Measurements from ENCODE around the gene PPID. TPM values are rescaled to one million over a fixed set of nuclear protein-coding genes. Genes with fewer than 3 reads are reported as not detected.

The PPID gene
- total RNA-seq, 1 donor from 2014 or later, result 27.8 TPM

GRCh38 chr4:158724637-158725036 is 1.4 kb upstream of the PPID start:
- Mint-ChIP-seq H3K36me3 (ENCODE audit: low read depth, unreplicated experiment) (peaks cover 2% of the 10 kb centered on the region), H3K4me3 (ENCODE audit: unreplicated experiment) (no peak overlapping the region), H3K9me3 (ENCODE audit: unreplicated experiment) (no peaks in the 10 kb centered on the region), H3K4me1 (ENCODE audit: low read depth, unreplicated experiment) (peaks cover 3% of the 10 kb centered on the region), H3K27me3 (ENCODE audit: low read depth, unreplicated experiment) (peaks cover 6% of the 10 kb centered on the region), H3K27ac (ENCODE audit: unreplicated experiment) (no peak overlapping the region)
- DNase-seq (ENCODE audit: low read depth) (no peak), FAIRE-seq (peak; percentile 9)
- Histone ChIP-seq H3K4me1 (ENCODE audit: insufficient read depth, low read length) (peaks cover 9% of the 10 kb centered on the region), H3K36me3 (ENCODE audit: insufficient read depth, low read length) (peaks cover 13% of the 10 kb centered on the region), H3K9ac (ENCODE audit: low read length) (no peak overlapping the region), H4K20me1 (ENCODE audit: insufficient read depth, low read length) (peaks cover 4% of the 10 kb centered on the region), H3K9me3 (ENCODE audit: insufficient read depth, low read depth, low read length) (no peaks in the 10 kb centered on the region), H3K4me3 (ENCODE audit: insufficient read depth, low read depth, low read length) (no peak overlapping the region), H3K27me3 (ENCODE audit: insufficient read depth, low read length) (peaks cover 5% of the 10 kb centered on the region), H3K27ac (ENCODE audit: low read depth, low read length) (no peak overlapping the region), H2AFZ (ENCODE audit: low read depth, low read length) (no peak overlapping the region), H3K4me2 (ENCODE audit: low read length) (no peak overlapping the region), H3K79me2 (ENCODE audit: insufficient read depth, low read length) (peaks cover 31% of the 10 kb centered on the region)
- TF ChIP-seq EZH2 (IDR thresholded peaks at IDR 0.05; ENCODE audit: insufficient read depth, low read length) (no peak), CTCF (IDR thresholded peaks at IDR 0.05; ENCODE audit: insufficient read depth, low read depth, low read length) (no peak)

GRCh38 chr4:158722291-158722916 is 792 bp downstream of the PPID start:
- TF ChIP-seq EZH2 (IDR thresholded peaks at IDR 0.05; ENCODE audit: insufficient read depth, low read length) (no peak), CTCF (IDR thresholded peaks at IDR 0.05; ENCODE audit: insufficient read depth, low read depth, low read length) (no peak)
- Histone ChIP-seq H3K9ac (ENCODE audit: low read length) (peak overlapping the region; percentile 95), H2AFZ (ENCODE audit: low read depth, low read length) (peak overlapping the region; percentile 93), H4K20me1 (ENCODE audit: insufficient read depth, low read length) (peaks cover 7% of the 10 kb centered on the region), H3K27me3 (ENCODE audit: insufficient read depth, low read length) (no peaks in the 10 kb centered on the region), H3K4me2 (ENCODE audit: low read length) (peak overlapping the region; percentile 94), H3K4me3 (ENCODE audit: insufficient read depth, low read depth, low read length) (peak overlapping the region; percentile 89), H3K9me3 (ENCODE audit: insufficient read depth, low read depth, low read length) (no peaks in the 10 kb centered on the region), H3K4me1 (ENCODE audit: insufficient read depth, low read length) (peaks cover 9% of the 10 kb centered on the region), H3K36me3 (ENCODE audit: insufficient read depth, low read length) (peaks cover 32% of the 10 kb centered on the region), H3K27ac (ENCODE audit: low read depth, low read length) (peak overlapping the region; percentile 95), H3K79me2 (ENCODE audit: insufficient read depth, low read length) (peaks cover 40% of the 10 kb centered on the region)
- Mint-ChIP-seq H3K27ac (ENCODE audit: unreplicated experiment) (peak overlapping the region; percentile 84), H3K9me3 (ENCODE audit: unreplicated experiment) (no peaks in the 10 kb centered on the region), H3K4me1 (ENCODE audit: low read depth, unreplicated experiment) (peaks cover 3% of the 10 kb centered on the region), H3K4me3 (ENCODE audit: unreplicated experiment) (peak overlapping the region; percentile 94), H3K27me3 (ENCODE audit: low read depth, unreplicated experiment) (no peaks in the 10 kb centered on the region), H3K36me3 (ENCODE audit: low read depth, unreplicated experiment) (peaks cover 4% of the 10 kb centered on the region)
- DNase-seq (ENCODE audit: low read depth) (peak; percentile 56), FAIRE-seq (no peak)

GRCh38 chr4:158721680-158722079 is 1.5 kb downstream of the PPID start:
- DNase-seq (ENCODE audit: low read depth) (no peak), FAIRE-seq (no peak)
- peaks cover 9% of the 10 kb centered on the region for H3K4me1 ChIP-seq (ENCODE audit: insufficient read depth, low read length)
- no peak overlapping the region for H3K27ac Mint-ChIP-seq (ENCODE audit: unreplicated experiment)
- peaks cover 7% of the 10 kb centered on the region for H4K20me1 ChIP-seq (ENCODE audit: insufficient read depth, low read length)
- no peak overlapping the region for H2AFZ ChIP-seq (ENCODE audit: low read depth, low read length)
- H3K4me2 ChIP-seq (ENCODE audit: low read length), result peak overlapping the region; percentile 94
- H3K4me1 Mint-ChIP-seq (ENCODE audit: low read depth, unreplicated experiment), result peaks cover 3% of the 10 kb centered on the region
- H3K9ac ChIP-seq (ENCODE audit: low read length), result no peak overlapping the region
- no peaks in the 10 kb centered on the region for H3K9me3 ChIP-seq (ENCODE audit: insufficient read depth, low read depth, low read length)
- peaks cover 37% of the 10 kb centered on the region for H3K36me3 ChIP-seq (ENCODE audit: insufficient read depth, low read length)
- peaks cover 4% of the 10 kb centered on the region for H3K36me3 Mint-ChIP-seq (ENCODE audit: low read depth, unreplicated experiment)
- H3K27ac ChIP-seq (ENCODE audit: low read depth, low read length), result no peak overlapping the region
- peak overlapping the region; percentile 89 for H3K4me3 ChIP-seq (ENCODE audit: insufficient read depth, low read depth, low read length)
- TF ChIP-seq EZH2 (IDR thresholded peaks at IDR 0.05; ENCODE audit: insufficient read depth, low read length) (no peak), CTCF (IDR thresholded peaks at IDR 0.05; ENCODE audit: insufficient read depth, low read depth, low read length) (no peak)
- H3K9me3 Mint-ChIP-seq (ENCODE audit: unreplicated experiment), result no peaks in the 10 kb centered on the region
- no peaks in the 10 kb centered on the region for H3K27me3 Mint-ChIP-seq (ENCODE audit: low read depth, unreplicated experiment)
- H3K79me2 ChIP-seq (ENCODE audit: insufficient read depth, low read length), result peaks cover 40% of the 10 kb centered on the region
- peak overlapping the region; percentile 94 for H3K4me3 Mint-ChIP-seq (ENCODE audit: unreplicated experiment)
- no peaks in the 10 kb centered on the region for H3K27me3 ChIP-seq (ENCODE audit: insufficient read depth, low read length)

Data from astrocyte (in vitro differentiated cells and primary cell).